HEK293T (cell line): ENCODE data around the gene CABP4.

ENCODE experiments used
- CTCF ChIA-PET: fragments of 350-600 bp; formaldehyde crosslinking; extraction: SDS; loops from one replicate; lab custom pipeline; 2021; ENCODE audit warnings: antibody characterized with exemption, inconsistent platforms; lab: Yijun Ruan, JAX
- POLR2A ChIA-PET: fragments of 350-600 bp; formaldehyde crosslinking; extraction: SDS; loops from one replicate; lab custom pipeline; 2020; ENCODE audit warnings: antibody characterized with exemption, inconsistent platforms; lab: Yijun Ruan, JAX
- DNase-seq: peaks from one replicate; pipeline ENCODE4 v3.0.0; 2012; ENCODE audit warnings: mixed read lengths; ENCODE audit errors: extremely low spot score
- ARNT ChIP-seq: fragments of 450-650 bp; IDR thresholded peaks from 2 replicates; pipeline ENCODE4 v1.6.1; 2017; ENCODE audit warnings: mild to moderate bottlenecking
- BHLHE40 ChIP-seq: fragments of 450-650 bp; IDR thresholded peaks from 2 replicates; pipeline ENCODE4 v1.6.1; 2016; ENCODE audit warnings: mild to moderate bottlenecking, moderate library complexity, borderline replicate concordance
- CTBP1 ChIP-seq: fragments of 450-650 bp; IDR thresholded peaks from 2 replicates; pipeline ENCODE4 v1.6.1; 2016; ENCODE audit warnings: borderline replicate concordance
- ELF4 ChIP-seq: fragments of 450-650 bp; IDR thresholded peaks from 2 replicates; pipeline ENCODE4 v1.6.1; 2017; ENCODE audit warnings: antibody characterized with exemption
- FOXA1 ChIP-seq: fragments of 450-650 bp; IDR thresholded peaks from 2 replicates; pipeline ENCODE4 v1.6.1; 2016; ENCODE audit warnings: mild to moderate bottlenecking
- FOXK2 ChIP-seq: fragments of 450-650 bp; IDR thresholded peaks from 2 replicates; pipeline ENCODE4 v1.6.1; 2016; ENCODE audit warnings: mild to moderate bottlenecking
- FOXM1 ChIP-seq: fragments of 450-650 bp; IDR thresholded peaks from 2 replicates; pipeline ENCODE4 v1.6.1; 2017; ENCODE audit warnings: mild to moderate bottlenecking, borderline replicate concordance
- HDGF ChIP-seq: fragments of 450-650 bp; IDR thresholded peaks from 2 replicates; pipeline ENCODE4 v1.6.1; 2017; ENCODE audit warnings: antibody characterized with exemption, borderline replicate concordance
- L3MBTL2 ChIP-seq: fragments of 450-650 bp; conservative IDR thresholded peaks from 2 replicates; pipeline ENCODE4 v1.6.1; 2016; ENCODE audit warnings: mild to moderate bottlenecking
- LEF1 ChIP-seq: fragments of 450-650 bp; IDR thresholded peaks from 2 replicates; pipeline ENCODE4 v1.6.1; 2017; ENCODE audit warnings: mild to moderate bottlenecking, borderline replicate concordance
- NFRKB ChIP-seq: fragments of 450-650 bp; IDR thresholded peaks from 2 replicates; pipeline ENCODE4 v1.6.1; 2016; ENCODE audit warnings: mild to moderate bottlenecking, moderate library complexity
- SP1 ChIP-seq: fragments of 450-650 bp; IDR thresholded peaks from 2 replicates; pipeline ENCODE4 v1.6.1; 2017
- SUZ12 ChIP-seq: fragments of 450-650 bp; IDR thresholded peaks from 2 replicates; pipeline ENCODE4 v1.6.1; 2016; ENCODE audit warnings: mild to moderate bottlenecking
- TARDBP ChIP-seq: fragments of 450-650 bp; IDR thresholded peaks from 2 replicates; pipeline ENCODE4 v1.6.1; 2016
- ZNF384 ChIP-seq: fragments of 450-650 bp; IDR thresholded peaks from 2 replicates; pipeline ENCODE4 v1.6.1; 2016
- TF ChIP-seq, protein P1 (sequence below): fragments of 450-650 bp; IDR thresholded peaks from 2 replicates; pipeline ENCODE4 v1.6.1; 2016

CABP4 gene

DNA sequence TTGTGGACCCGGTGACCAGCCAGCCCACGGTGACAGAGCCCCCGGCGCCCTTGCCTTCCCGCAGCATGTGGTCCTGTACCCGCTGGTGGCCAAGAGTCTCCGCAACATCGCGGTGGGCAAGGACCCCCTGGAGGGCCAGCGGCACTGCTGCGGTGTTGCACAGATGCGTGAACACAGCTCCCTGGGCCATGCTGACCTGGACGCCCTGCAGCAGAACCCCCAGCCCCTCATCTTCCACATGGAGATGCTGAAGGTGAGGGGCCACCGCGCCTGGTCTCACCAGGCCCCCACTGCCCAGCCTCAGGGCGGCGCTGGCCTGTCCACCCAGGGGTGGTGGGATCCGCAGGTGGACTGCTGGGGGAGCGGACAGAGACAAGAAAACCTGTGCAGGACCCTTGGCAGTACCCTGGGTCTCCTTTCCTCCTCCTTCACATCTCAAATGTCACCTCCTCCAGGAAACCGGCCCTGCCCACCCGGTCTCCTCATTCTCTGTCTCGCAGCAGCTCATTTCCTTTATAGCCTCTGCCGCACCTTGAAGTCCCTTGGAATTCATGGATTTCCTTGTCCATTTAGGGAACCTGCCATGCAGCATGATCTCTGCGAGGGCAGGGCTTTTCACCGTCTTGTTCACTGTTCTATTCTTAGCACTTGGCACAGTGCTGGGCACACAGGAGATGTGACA, 34.2 kb downstream of the CABP4 start:
- ChIA-PET CTCF (no interaction called here), POLR2A (no interaction called here)

DNA sequence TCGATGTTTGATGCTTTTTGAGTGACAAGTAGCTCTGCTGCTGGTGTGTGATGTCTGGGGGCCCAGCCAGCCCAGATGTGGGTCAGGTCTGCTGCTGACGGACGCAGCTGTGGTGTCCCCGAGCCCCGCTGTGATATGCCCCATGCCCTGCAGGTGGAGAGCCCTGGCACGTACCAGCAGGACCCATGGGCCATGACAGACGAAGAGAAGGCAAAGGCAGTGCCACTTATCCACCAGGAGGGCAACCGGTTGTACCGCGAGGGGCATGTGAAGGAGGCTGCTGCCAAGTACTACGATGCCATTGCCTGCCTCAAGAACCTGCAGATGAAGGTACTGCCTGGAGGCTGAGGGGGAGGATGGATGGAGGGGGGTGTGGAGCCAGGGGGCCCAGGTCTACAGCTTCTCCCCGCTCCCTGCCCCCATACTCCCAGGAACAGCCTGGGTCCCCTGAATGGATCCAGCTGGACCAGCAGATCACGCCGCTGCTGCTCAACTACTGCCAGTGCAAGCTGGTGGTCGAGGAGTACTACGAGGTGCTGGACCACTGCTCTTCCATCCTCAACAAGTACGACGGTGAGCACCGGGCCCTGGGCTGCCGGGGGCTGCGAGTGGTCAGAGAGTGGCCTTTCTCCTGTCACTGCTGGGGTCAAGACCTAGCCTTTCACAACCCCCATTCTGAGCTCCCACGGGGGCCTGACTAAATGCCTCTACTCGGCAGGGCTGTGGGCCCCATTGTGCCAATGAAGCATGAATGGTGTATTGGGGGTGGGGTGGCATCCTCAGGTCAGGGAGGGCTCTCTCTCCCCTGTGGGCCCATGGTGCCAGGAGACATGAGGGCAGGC, 35.0 kb downstream of the CABP4 start:
- DNase-seq, result no peak
- no peak for TF ChIP-seq HDGF
- TF ChIP-seq FOXK2, result no peak
- TF ChIP-seq BHLHE40, result no peak
- TF ChIP-seq LEF1, result no peak
- TF ChIP-seq, protein P1, sequence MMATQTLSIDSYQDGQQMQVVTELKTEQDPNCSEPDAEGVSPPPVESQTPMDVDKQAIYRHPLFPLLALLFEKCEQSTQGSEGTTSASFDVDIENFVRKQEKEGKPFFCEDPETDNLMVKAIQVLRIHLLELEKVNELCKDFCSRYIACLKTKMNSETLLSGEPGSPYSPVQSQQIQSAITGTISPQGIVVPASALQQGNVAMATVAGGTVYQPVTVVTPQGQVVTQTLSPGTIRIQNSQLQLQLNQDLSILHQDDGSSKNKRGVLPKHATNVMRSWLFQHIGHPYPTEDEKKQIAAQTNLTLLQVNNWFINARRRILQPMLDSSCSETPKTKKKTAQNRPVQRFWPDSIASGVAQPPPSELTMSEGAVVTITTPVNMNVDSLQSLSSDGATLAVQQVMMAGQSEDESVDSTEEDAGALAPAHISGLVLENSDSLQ, result no peak
- no peak for TF ChIP-seq TARDBP
- no peak for TF ChIP-seq ZNF384
- TF ChIP-seq CTBP1, result no peak
- no peak for TF ChIP-seq SUZ12
- TF ChIP-seq FOXA1, result no peak
- no peak for TF ChIP-seq FOXM1
- no peak for TF ChIP-seq SP1
- no peak for TF ChIP-seq ELF4
- TF ChIP-seq L3MBTL2, result no peak
- TF ChIP-seq NFRKB, result no peak
- no peak for TF ChIP-seq ARNT
- ChIA-PET POLR2A (interaction anchor here (1.4 to 2.6 kb wide), 3 partner anchors 7 to 88 kb away, joined by 3 to 10 read pairs (median 3); partner anchors contain the start of genes AIP, PPP1CA and RPS6KB2), CTCF (no interaction called here)

More for the DNA sequence above, 34.2 kb downstream of the CABP4 start:
- DNase-seq, result no peak
- TF ChIP-seq TARDBP (no peak), LEF1 (no peak), BHLHE40 (no peak), ARNT (no peak), SUZ12 (no peak), FOXA1 (no peak)
- TF ChIP-seq, protein P1, result no peak

DNA sequence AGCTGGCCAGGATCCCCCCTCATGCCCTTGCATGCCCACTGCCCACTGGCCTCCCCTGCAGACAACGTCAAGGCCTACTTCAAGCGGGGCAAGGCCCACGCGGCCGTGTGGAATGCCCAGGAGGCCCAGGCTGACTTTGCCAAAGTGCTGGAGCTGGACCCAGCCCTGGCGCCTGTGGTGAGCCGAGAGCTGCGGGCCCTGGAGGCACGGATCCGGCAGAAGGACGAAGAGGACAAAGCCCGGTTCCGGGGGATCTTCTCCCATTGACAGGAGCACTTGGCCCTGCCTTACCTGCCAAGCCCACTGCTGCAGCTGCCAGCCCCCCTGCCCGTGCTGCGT, 35.5 kb downstream of the CABP4 start:
- DNase-seq, result no peak
- no peak for TF ChIP-seq FOXK2
- POLR2A ChIA-PET, result interaction anchor here (1.4 to 2.6 kb wide), 3 partner anchors 8 to 89 kb away, joined by 3 to 10 read pairs (median 3); partner anchors contain the start of genes AIP, PPP1CA and RPS6KB2
- CTCF ChIA-PET, result interaction anchor here (0.6 kb wide), 1 partner anchor 70 kb away, joined by 3 read pairs; no protein-coding TSS in a partner anchor

DNA sequence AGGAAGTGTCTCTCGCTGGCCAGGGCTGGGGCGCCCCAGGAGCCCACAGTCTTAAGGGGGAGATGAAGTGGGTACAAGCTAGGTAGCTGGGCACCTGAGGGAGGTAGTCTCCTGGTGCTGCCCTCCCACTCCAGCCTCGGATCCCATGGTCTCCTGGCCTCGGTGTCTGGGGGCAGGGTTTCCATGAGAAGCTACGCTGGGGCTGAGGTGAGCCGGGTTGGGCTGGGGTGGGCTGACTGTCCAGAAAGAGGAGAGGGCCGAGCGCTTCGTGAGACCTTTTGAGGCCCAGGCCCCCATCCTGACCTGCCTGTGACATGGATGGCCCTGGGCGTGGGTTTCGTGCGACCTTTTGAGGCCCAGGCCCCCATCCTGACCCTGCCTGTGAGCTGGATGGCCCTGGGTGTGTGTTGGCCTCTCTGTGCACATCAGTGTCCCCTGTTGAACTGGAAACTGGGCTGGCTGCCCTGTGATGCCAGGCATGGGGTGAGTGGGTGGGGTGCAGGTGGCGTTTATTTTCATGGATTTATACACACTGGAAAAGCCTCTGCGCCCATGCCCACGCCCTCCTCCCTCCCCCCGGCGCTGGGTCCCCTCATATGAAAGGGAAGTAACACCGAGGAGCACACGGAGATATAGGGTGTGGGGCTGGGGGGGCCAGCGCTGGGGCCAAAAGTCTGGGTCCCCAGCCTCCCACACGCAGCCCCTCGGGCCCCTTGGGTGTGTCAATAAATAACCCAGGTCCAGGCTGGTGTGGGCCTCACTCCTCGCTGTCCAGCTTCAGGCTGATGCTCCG, 36.3 kb downstream of the CABP4 start:
- TF ChIP-seq ARNT, result no peak
- TF ChIP-seq LEF1, result no peak
- no peak for TF ChIP-seq FOXM1
- TF ChIP-seq TARDBP, result no peak
- TF ChIP-seq SP1, result no peak
- DNase-seq, result no peak
- ChIA-PET POLR2A (interaction anchor here (1.1 to 2.6 kb wide), 4 partner anchors 9 to 90 kb away, joined by 3 to 10 read pairs (median 3); partner anchors contain the start of genes AIP, PPP1CA and RPS6KB2), CTCF (interaction anchor here (0.6 kb wide), 1 partner anchor 70 kb away, joined by 3 read pairs; no protein-coding TSS in a partner anchor)

DNA sequence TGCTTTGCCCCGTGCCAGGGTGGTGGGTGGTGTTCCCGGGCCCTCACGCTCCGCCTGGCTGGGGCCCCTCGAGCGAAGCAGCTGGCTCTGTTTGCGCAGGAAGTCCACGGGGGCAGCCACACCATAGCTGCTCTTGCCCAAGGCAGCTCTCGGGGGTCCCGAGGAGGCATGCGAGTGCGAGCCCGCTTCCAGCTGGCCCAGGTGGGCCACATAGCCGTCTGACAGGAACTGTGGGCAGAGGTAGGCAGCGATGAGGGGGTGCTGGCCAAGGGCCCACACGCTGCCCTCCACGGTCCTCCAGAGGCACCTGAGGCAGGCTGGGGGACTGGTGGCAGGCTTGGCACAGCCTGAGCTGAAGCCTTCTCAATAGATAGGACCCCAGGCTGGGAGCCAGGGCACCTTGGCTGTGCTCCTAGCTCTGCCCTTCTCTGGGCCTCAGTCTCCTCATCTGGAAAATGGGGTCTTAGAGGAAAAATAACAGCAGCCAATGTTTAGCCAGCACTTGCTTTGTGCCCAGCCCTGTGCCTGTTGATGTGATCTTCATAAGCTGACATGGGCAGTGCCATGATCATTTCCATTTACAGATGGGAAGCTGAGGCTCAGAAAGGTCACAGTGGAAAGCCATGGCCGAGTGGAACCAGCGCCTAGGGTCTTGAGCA, 37.0 kb downstream of the CABP4 start:
- ChIA-PET POLR2A (interaction anchor here (1.1 to 2.6 kb wide), 2 partner anchors 9 to 91 kb away, joined by 3 to 10 read pairs; partner anchors contain the start of genes AIP and PPP1CA), CTCF (no interaction called here)
- no peak for DNase-seq
- no peak for TF ChIP-seq TARDBP
- TF ChIP-seq LEF1, result no peak
- no peak for TF ChIP-seq ELF4
- no peak for TF ChIP-seq SP1
- no peak for TF ChIP-seq ARNT
- TF ChIP-seq CTBP1, result no peak

DNA sequence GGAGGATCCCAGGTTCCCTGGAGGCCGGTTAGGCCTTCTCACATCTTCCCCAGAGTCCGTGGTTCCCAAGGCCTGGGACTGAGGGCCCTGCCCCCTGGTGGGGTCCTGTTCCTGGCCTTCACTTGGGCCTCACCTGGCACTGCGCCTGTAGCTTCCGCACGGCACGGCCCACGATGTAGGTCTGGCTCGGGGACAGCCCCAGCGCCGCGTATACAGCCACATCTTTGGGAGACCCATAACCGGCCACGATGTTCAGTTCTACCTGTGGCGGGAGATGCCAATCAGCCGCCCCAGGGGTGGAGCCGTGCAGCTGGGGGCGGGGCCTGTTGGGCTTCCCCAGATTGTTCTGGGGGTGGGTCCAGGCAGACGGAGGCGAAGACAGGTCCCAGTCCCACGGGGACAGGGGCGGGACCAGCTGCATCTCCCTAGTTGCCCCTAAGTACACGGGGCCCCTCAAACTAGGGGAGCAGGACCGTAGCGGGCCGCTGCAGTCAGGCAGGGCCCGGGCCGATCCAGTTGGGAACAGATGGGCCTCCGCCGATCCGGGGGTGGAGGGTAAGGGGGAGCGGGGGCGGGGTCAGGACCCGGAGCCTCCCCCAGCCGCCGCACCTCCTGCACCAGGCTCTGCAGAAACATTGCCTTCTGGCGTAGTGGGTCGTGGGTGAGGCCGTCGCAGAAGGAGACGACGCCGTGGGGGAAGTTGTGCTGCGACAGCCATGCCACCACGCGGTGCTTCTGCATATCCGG, 37.8 kb downstream of the CABP4 start:
- ChIA-PET CTCF (no interaction called here), POLR2A (interaction anchor here (1.1 to 2.6 kb wide), 2 partner anchors 10 to 91 kb away, joined by 3 to 10 read pairs; partner anchors contain the start of genes AIP and PPP1CA)
- no peak for TF ChIP-seq FOXM1
- no peak for TF ChIP-seq ZNF384
- no peak for TF ChIP-seq SUZ12
- TF ChIP-seq NFRKB, result no peak
- no peak for TF ChIP-seq ELF4
- no peak for TF ChIP-seq LEF1
- TF ChIP-seq SP1, result no peak
- TF ChIP-seq, protein P1, result peak; percentile 15; the same call in 1 of the 2 replicates
- no peak for DNase-seq
